ENCODE measurements around the gene SULT1B1. TPM values are rescaled to one million over a fixed set of nuclear protein-coding genes. Genes with fewer than 3 reads are reported as not detected.

The SULT1B1 gene
- total RNA-seq, 2 experiments from 2014 or later = 0.08 TPM; not detected in 1

DNA sequence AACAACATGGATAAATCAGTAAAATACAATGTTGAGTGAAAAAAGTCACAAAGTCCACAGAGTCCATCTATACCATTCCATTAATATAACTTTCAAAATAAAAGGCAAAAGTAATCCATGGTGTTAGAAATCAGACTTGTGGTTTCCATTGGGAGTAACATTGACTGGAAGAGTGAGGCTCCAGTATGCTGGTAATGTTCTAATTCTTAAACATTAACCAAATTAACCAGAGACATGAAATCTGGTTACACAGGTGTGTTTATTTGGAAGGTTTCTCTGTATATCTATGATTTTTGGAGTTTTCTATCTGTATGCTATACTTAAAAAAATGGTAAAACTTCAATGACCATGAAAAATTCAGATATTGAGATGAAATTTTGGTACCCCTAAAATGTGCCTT, 42.6 kb downstream of the SULT1B1 start:
- Histone ChIP-seq H3K4me2 (ENCODE audit: low read length) (no peak overlapping the region), H3K27ac (ENCODE audit: low read depth, low read length, poor library complexity, severe bottlenecking) (no peak overlapping the region), H3K79me2 (ENCODE audit: insufficient read depth, low read depth, low read length) (no peaks in the 10 kb centered on the region), H3K4me3 (ENCODE audit: low read depth, low read length, poor library complexity, severe bottlenecking) (no peak overlapping the region), H3K9me2 (ENCODE audit: insufficient read depth, low read length) (no peaks in the 10 kb centered on the region), H3K36me3 (ENCODE audit: insufficient read depth, low read length) (no peaks in the 10 kb centered on the region), H4K20me1 (ENCODE audit: insufficient read depth, low read length) (no peaks in the 10 kb centered on the region), H3K9me3 (ENCODE audit: low read length) (no peaks in the 10 kb centered on the region), H3K4me1 (ENCODE audit: insufficient read depth, low read length, poor library complexity, severe bottlenecking) (no peaks in the 10 kb centered on the region), H2AFZ (ENCODE audit: low read length) (no peak overlapping the region)
- no peak for DNase-seq (ENCODE audit: low spot score)
- intact Hi-C loops (cut with micrococcal nuclease; ENCODE audit: unreplicated experiment) = no loop called here
- no peak for TF ChIP-seq EZH2phosphoT487 (IDR thresholded peaks at IDR 0.05; ENCODE audit: borderline replicate concordance, low read depth, low read length)
- no peak for TF ChIP-seq CTCF (conservative IDR thresholded peaks at IDR 0.05; ENCODE audit: low read length)
- BruUV-seq (replicated peaks) = no TSS peak
- CTCF ChIA-PET (ENCODE audit: unreplicated experiment) = no interaction called here
- POLR2A ChIA-PET = no interaction called here

DNA sequence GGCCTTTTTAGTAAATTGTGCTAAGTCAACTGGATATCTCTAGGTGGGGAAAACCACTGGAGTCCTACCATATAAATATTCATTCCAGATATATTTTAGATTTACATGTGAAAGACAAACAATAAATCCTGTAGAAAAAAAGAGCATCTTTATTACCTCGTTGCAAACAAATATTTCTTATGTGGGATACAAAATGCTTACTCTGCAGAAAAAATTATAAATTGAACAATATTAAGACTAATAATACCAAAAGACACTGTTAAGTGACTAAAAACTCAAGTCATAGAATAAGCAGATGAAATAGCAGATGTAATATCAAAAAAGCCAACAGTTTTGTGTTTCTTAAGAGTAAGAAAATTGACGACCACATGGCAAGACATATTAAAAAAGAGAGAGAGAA, 43.8 kb downstream of the SULT1B1 start:
- H3K9me3 ChIP-seq (ENCODE audit: low read length) = no peaks in the 10 kb centered on the region
- H3K9me2 ChIP-seq (ENCODE audit: insufficient read depth, low read length) = no peaks in the 10 kb centered on the region
- no peak for DNase-seq (ENCODE audit: low spot score)
- no peak for TF ChIP-seq CTCF (conservative IDR thresholded peaks at IDR 0.05; ENCODE audit: low read length)
- no peak for TF ChIP-seq EZH2phosphoT487 (IDR thresholded peaks at IDR 0.05; ENCODE audit: borderline replicate concordance, low read depth, low read length)
- H3K36me3 ChIP-seq (ENCODE audit: insufficient read depth, low read length) = no peaks in the 10 kb centered on the region
- H3K4me1 ChIP-seq (ENCODE audit: insufficient read depth, low read length, poor library complexity, severe bottlenecking) = no peaks in the 10 kb centered on the region
- POLR2A ChIA-PET = no interaction called here
- H2AFZ ChIP-seq (ENCODE audit: low read length) = no peak overlapping the region
- intact Hi-C loops (cut with micrococcal nuclease; ENCODE audit: unreplicated experiment) = no loop called here
- no peaks in the 10 kb centered on the region for H3K79me2 ChIP-seq (ENCODE audit: insufficient read depth, low read depth, low read length)
- no TSS peak for BruUV-seq (replicated peaks)
- no peak overlapping the region for H3K4me3 ChIP-seq (ENCODE audit: low read depth, low read length, poor library complexity, severe bottlenecking)
- no peak overlapping the region for H3K27ac ChIP-seq (ENCODE audit: low read depth, low read length, poor library complexity, severe bottlenecking)
- CTCF ChIA-PET (ENCODE audit: unreplicated experiment) = no interaction called here
- no peaks in the 10 kb centered on the region for H4K20me1 ChIP-seq (ENCODE audit: insufficient read depth, low read length)
- H3K4me2 ChIP-seq (ENCODE audit: low read length) = no peak overlapping the region

DNA sequence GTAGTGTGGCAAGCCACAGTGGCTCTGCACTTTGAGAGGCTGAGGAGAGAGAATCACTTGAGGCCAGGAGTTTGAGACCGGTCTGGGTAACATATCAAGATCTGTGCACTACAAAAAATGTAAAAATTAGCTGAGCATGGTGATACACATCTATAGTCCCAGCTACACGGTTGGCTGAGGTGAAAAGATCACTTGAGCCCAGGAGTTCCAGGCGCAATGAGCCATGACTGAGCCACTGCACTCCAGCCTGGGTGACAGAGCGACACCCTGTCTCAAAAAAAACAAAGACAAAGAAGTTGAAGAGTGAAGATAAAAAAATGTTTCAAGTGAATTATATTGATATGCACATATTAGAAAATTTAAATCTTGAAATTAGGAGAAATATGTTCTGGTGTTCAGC, 46.3 kb downstream of the SULT1B1 start:
- ChIA-PET POLR2A (no interaction called here), CTCF (ENCODE audit: unreplicated experiment) (no interaction called here)
- Histone ChIP-seq H3K4me2 (ENCODE audit: low read length) (no peak overlapping the region), H3K9me2 (ENCODE audit: insufficient read depth, low read length) (no peaks in the 10 kb centered on the region), H3K4me1 (ENCODE audit: insufficient read depth, low read length, poor library complexity, severe bottlenecking) (no peaks in the 10 kb centered on the region), H2AFZ (ENCODE audit: low read length) (no peak overlapping the region), H3K9me3 (ENCODE audit: low read length) (no peaks in the 10 kb centered on the region), H3K4me3 (ENCODE audit: low read depth, low read length, poor library complexity, severe bottlenecking) (no peak overlapping the region), H4K20me1 (ENCODE audit: insufficient read depth, low read length) (no peaks in the 10 kb centered on the region), H3K79me2 (ENCODE audit: insufficient read depth, low read depth, low read length) (no peaks in the 10 kb centered on the region), H3K27ac (ENCODE audit: low read depth, low read length, poor library complexity, severe bottlenecking) (no peak overlapping the region), H3K36me3 (ENCODE audit: insufficient read depth, low read length) (no peaks in the 10 kb centered on the region)
- TF ChIP-seq CTCF (conservative IDR thresholded peaks at IDR 0.05; ENCODE audit: low read length) = no peak
- TF ChIP-seq EZH2phosphoT487 (IDR thresholded peaks at IDR 0.05; ENCODE audit: borderline replicate concordance, low read depth, low read length) = no peak
- BruUV-seq (replicated peaks) = no TSS peak
- intact Hi-C loops (cut with micrococcal nuclease; ENCODE audit: unreplicated experiment) = no loop called here
- DNase-seq (ENCODE audit: low spot score) = no peak
